AG08395 (cell line): ENCODE measurements around the gene TRMT10A.
"Not testable (repeated sequence)": the region's sequence is repeated elsewhere in the genome, so short reads cannot be mapped to it uniquely, and the experiment has no call there.

Experiments used
- DNase-seq: peaks from one replicate; pipeline ENCODE4 v3.0.0; 2012; ENCODE audit warnings: mixed read lengths, low spot score

The TRMT10A gene

GRCh38 chr4:99552872-99553271, 11.0 kb downstream of the TRMT10A start:
- DNase-seq, result no peak

- DNase-seq, result no peak
Measured at GRCh38 chr4:99540277-99540939, 23.4 kb downstream of the TRMT10A start.

GRCh38 chr4:99537674-99538073, 26.2 kb downstream of the TRMT10A start:
- DNase-seq, result no peak

GRCh38 chr4:99536848-99537247, 27.0 kb downstream of the TRMT10A start:
- no peak for DNase-seq

- DNase-seq, result no peak
Measured at GRCh38 chr4:99536271-99536670, 27.6 kb downstream of the TRMT10A start.

GRCh38 chr4:99534699-99535098, 29.1 kb downstream of the TRMT10A start:
- DNase-seq, result not testable (repeated sequence)

GRCh38 chr4:99529956-99530355, 33.9 kb downstream of the TRMT10A start:
- DNase-seq, result no peak

- DNase-seq, result no peak
Measured at GRCh38 chr4:99529228-99529627, 34.6 kb downstream of the TRMT10A start.

- DNase-seq, result no peak
Measured at GRCh38 chr4:99518601-99519295, 45.1 kb downstream of the TRMT10A start.

- DNase-seq, result no peak
Measured at GRCh38 chr4:99510721-99511120, 53.1 kb downstream of the TRMT10A start, which contains the start of gene C4orf17. Gene C4orf17, plus strand, starts transcription at chr4:99511021. Its CDS starts 2,061 bp downstream, at chr4:99513082.

- no peak for DNase-seq
Measured at GRCh38 chr4:99507762-99508161, 56.1 kb downstream of the TRMT10A start.

GRCh38 chr4:99507349-99507748, 56.5 kb downstream of the TRMT10A start:
- DNase-seq, result no peak

GRCh38 chr4:99506781-99507180, 57.1 kb downstream of the TRMT10A start:
- DNase-seq, result no peak

GRCh38 chr4:99504804-99505502, 58.9 kb downstream of the TRMT10A start:
- no peak for DNase-seq
